ENCODE results near the gene CMSS1.

The CMSS1 gene

GRCh38 chr3:99990179-99990578 is 172.5 kb downstream of the CMSS1 start:
- Mint-ChIP-seq H3K36me3 (ENCODE audit: low read depth) (peaks cover 9% of the 10 kb centered on the region), H3K9me3 (peaks cover 16% of the 10 kb centered on the region), H3K27me3 (ENCODE audit: low read depth) (no peaks in the 10 kb centered on the region)

GRCh38 chr3:99997293-99997692 is 179.6 kb downstream of the CMSS1 start:
- peaks cover 28% of the 10 kb centered on the region for H3K9me3 Mint-ChIP-seq
- H3K36me3 Mint-ChIP-seq (ENCODE audit: low read depth): peaks cover 16% of the 10 kb centered on the region
- H3K27me3 Mint-ChIP-seq (ENCODE audit: low read depth): no peaks in the 10 kb centered on the region
- no peak overlapping the region for H3K4me3 Mint-ChIP-seq
- TF ChIP-seq CTCF (IDR thresholded peaks at IDR 0.05; ENCODE audit: unreplicated experiment in 3 of 3): no peak
- no peaks in the 10 kb centered on the region for H3K4me1 Mint-ChIP-seq
- no peak overlapping the region for H3K27ac Mint-ChIP-seq

More at GRCh38 chr3:99990179-99990578, 172.5 kb downstream of the CMSS1 start:
- H3K4me3 Mint-ChIP-seq: no peak overlapping the region
- no peaks in the 10 kb centered on the region for H3K4me1 Mint-ChIP-seq
- H3K27ac Mint-ChIP-seq: no peak overlapping the region
- TF ChIP-seq CTCF (IDR thresholded peaks at IDR 0.05; ENCODE audit: unreplicated experiment in 3 of 3): no peak

GRCh38 chr3:99999536-99999935 is 181.9 kb downstream of the CMSS1 start:
- no peaks in the 10 kb centered on the region for H3K27me3 Mint-ChIP-seq (ENCODE audit: low read depth)
- H3K4me3 Mint-ChIP-seq: no peak overlapping the region
- no peak overlapping the region for H3K27ac Mint-ChIP-seq
- peaks cover 10% of the 10 kb centered on the region for H3K4me1 Mint-ChIP-seq
- H3K36me3 Mint-ChIP-seq (ENCODE audit: low read depth): peaks cover 9% of the 10 kb centered on the region
- TF ChIP-seq CTCF (IDR thresholded peaks at IDR 0.05; ENCODE audit: unreplicated experiment in 3 of 3): no peak
- H3K9me3 Mint-ChIP-seq: peaks cover 15% of the 10 kb centered on the region

- H3K27ac Mint-ChIP-seq: no peak overlapping the region
- peaks cover 26% of the 10 kb centered on the region for H3K4me1 Mint-ChIP-seq
- H3K36me3 Mint-ChIP-seq (ENCODE audit: low read depth): peaks cover 5% of the 10 kb centered on the region
- H3K9me3 Mint-ChIP-seq: peaks cover 6% of the 10 kb centered on the region
- no peak for TF ChIP-seq CTCF (IDR thresholded peaks at IDR 0.05; ENCODE audit: unreplicated experiment in 3 of 3)
- no peaks in the 10 kb centered on the region for H3K27me3 Mint-ChIP-seq (ENCODE audit: low read depth)
- H3K4me3 Mint-ChIP-seq: no peak overlapping the region
Measured at GRCh38 chr3:100001083-100001482, 183.4 kb downstream of the CMSS1 start.

GRCh38 chr3:100001526-100002270 is 184.0 kb downstream of the CMSS1 start:
- Mint-ChIP-seq H3K4me3 (no peak overlapping the region), H3K27ac (peak overlapping the region in 2 of 3 experiments; percentile 77 to 87), H3K4me1 (peaks cover 32% of the 10 kb centered on the region), H3K27me3 (ENCODE audit: low read depth) (no peaks in the 10 kb centered on the region), H3K36me3 (ENCODE audit: low read depth) (no peaks in the 10 kb centered on the region), H3K9me3 (peaks cover 2% of the 10 kb centered on the region)
- no peak for TF ChIP-seq CTCF (IDR thresholded peaks at IDR 0.05; ENCODE audit: unreplicated experiment in 3 of 3)

Data from nephron (organoid).